Measurements from ENCODE around the gene CAPZB. TPM values are rescaled to one million over a fixed set of nuclear protein-coding genes. Genes with fewer than 3 reads are reported as not detected.

The CAPZB gene
- total RNA-seq, 1 experiment from 2014 or later, result 40.0 TPM

GRCh38 chr1:19346026-19346425 is 139.3 kb downstream of the CAPZB start:
- DNase-seq (ENCODE audit: low spot score), result no peak

GRCh38 chr1:19345391-19345790 is 139.9 kb downstream of the CAPZB start:
- DNase-seq (ENCODE audit: low spot score), result no peak

- DNase-seq (ENCODE audit: low spot score), result no peak
Measured at GRCh38 chr1:19344831-19345230, 140.5 kb downstream of the CAPZB start.

- DNase-seq (ENCODE audit: low spot score), result peak; percentile 2
Measured at GRCh38 chr1:19344372-19344810, 140.9 kb downstream of the CAPZB start.

- no peak for DNase-seq (ENCODE audit: low spot score)
Measured at GRCh38 chr1:19343617-19344350, 141.6 kb downstream of the CAPZB start.

- DNase-seq (ENCODE audit: low spot score), result no peak
Measured at GRCh38 chr1:19342894-19343616, 142.3 kb downstream of the CAPZB start.

GRCh38 chr1:19342062-19342750 is 143.1 kb downstream of the CAPZB start:
- no peak for DNase-seq (ENCODE audit: low spot score)

GRCh38 chr1:19341201-19342061 is 143.9 kb downstream of the CAPZB start:
- peak; percentile 52 for DNase-seq (ENCODE audit: low spot score)

GRCh38 chr1:19340387-19340937 is 144.9 kb downstream of the CAPZB start:
- no peak for DNase-seq (ENCODE audit: low spot score)

- no peak for DNase-seq (ENCODE audit: low spot score)
Measured at GRCh38 chr1:19339214-19339861, 146.0 kb downstream of the CAPZB start.

- DNase-seq (ENCODE audit: low spot score), result no peak
Measured at GRCh38 chr1:19338323-19338762, 147.0 kb downstream of the CAPZB start.

GRCh38 chr1:19337289-19337688 is 148.1 kb downstream of the CAPZB start:
- DNase-seq (ENCODE audit: low spot score), result no peak

- DNase-seq (ENCODE audit: low spot score), result peak; percentile 19
Measured at GRCh38 chr1:19336543-19336942, 148.8 kb downstream of the CAPZB start.

GRCh38 chr1:19333587-19334354 is 151.6 kb downstream of the CAPZB start:
- DNase-seq (ENCODE audit: low spot score), result no peak

GRCh38 chr1:19332832-19333231 is 152.5 kb downstream of the CAPZB start:
- no peak for DNase-seq (ENCODE audit: low spot score)

GRCh38 chr1:19331262-19331878 is 154.0 kb downstream of the CAPZB start:
- no peak for DNase-seq (ENCODE audit: low spot score)

GRCh38 chr1:19330449-19331135 is 154.7 kb downstream of the CAPZB start:
- DNase-seq (ENCODE audit: low spot score), result no peak

GRCh38 chr1:19329611-19330010 is 155.7 kb downstream of the CAPZB start:
- DNase-seq (ENCODE audit: low spot score), result no peak

- DNase-seq (ENCODE audit: low spot score), result no peak
Measured at GRCh38 chr1:19329188-19329587, 156.2 kb downstream of the CAPZB start.
